ENCODE measurements around the gene PDE7B. TPM values are rescaled to one million over a fixed set of nuclear protein-coding genes. Genes with fewer than 3 reads are reported as not detected.

PDE7B gene
- total and polyA plus RNA-seq, 9 of the 15 experiments (the other 6 are each of a cell fraction or from before 2014, with no cell fraction given): 0.01 TPM; not detected in 8

DNA sequence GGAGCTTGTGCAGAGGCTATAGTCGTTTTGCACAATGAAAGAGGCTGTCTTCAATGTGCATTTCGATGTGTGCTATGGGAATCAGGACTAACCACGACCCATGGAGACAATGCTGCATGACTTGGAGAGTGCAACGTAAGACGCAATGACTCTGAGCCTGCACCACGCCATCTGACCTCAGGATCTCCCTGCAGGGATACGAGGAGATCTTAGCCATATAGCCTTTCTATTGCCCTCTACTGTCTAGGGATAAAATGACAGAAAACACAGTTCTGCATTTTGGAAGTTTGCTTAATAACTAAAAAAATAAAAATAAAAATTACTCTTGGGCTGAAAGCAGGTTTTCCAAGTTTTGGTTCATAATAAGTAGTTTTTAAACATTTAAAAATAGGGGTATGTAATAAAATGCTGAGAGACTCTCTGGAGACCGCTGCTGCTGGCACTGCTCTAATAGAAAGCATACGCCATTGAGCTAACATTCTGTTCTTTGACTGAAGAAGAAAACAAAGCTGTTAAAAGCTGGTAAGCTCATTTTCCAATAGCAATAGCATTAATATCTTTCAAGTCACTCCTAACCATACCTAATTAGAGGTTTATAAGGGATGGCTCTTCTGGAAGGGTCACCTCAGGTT, 87.2 kb downstream of the PDE7B start:
- no peaks in the 10 kb centered on the region for H3K9me3 ChIP-seq (replicated peaks; ENCODE audit: control insufficient read depth, insufficient read depth, low read depth, low read length)
- in situ Hi-C loops (cut with MboI): no loop called here
- no peak overlapping the region for H3K9ac ChIP-seq (ENCODE audit: insufficient read depth in 1 of 2, low read depth in 2 of 2, low read length in 2 of 2)
- no peak overlapping the region for H3K4me2 ChIP-seq (ENCODE audit: insufficient read depth, low read length)
- POLR2A ChIA-PET: no interaction called here
- no peaks in the 10 kb centered on the region for H3K36me3 ChIP-seq (ENCODE audit: control insufficient read depth, insufficient read depth, low read length)
- intact Hi-C loops (cut with micrococcal nuclease): loop anchor here (10.0 kb wide), 2 partner anchors 286 to 376 kb away; no protein-coding TSS in a partner anchor
- peak; percentile 91 for ATAC-seq
- H3K27me3 ChIP-seq (ENCODE audit: control insufficient read depth in 2 of 2, insufficient read depth in 2 of 2, low read length in 2 of 2): no peaks in the 10 kb centered on the region; a peak in 1 of 5 replicates
- no peak for FAIRE-seq
- no peak overlapping the region for H2AFZ ChIP-seq (ENCODE audit: low read depth, low read length)
- H3K9me1 ChIP-seq (ENCODE audit: control insufficient read depth, insufficient read depth, low read length): no peaks in the 10 kb centered on the region
- H4K20me1 ChIP-seq (replicated peaks; ENCODE audit: control insufficient read depth, insufficient read depth, low read length): no peaks in the 10 kb centered on the region
- WGBS (ENCODE audit: insufficient coverage, low coverage, missing lambda C conversion rate): 4% methylated on average over 9 of the region's 9 CpGs
- no peak overlapping the region for H3K4me3 ChIP-seq
- no peaks in the 10 kb centered on the region for H3K4me1 ChIP-seq (replicated peaks in 1 of 2; ENCODE audit: control insufficient read depth in 2 of 2, insufficient read depth in 2 of 2, low read length in 2 of 2)
- CTCF ChIA-PET (ENCODE audit: low intra/inter-chr PET ratio): no interaction called here
- H3K79me2 ChIP-seq (ENCODE audit: control insufficient read depth, insufficient read depth, low read length): no peaks in the 10 kb centered on the region
- no TSS peak for BruUV-seq (replicated peaks)
- peak in 2 of 4 experiments; percentile 28 to 32 for DNase-seq (ENCODE audit: extremely low read depth in 1 of 4, low spot score in 3 of 4)
- no peak overlapping the region for H3K27ac ChIP-seq (ENCODE audit: extremely low read depth, low read depth, low read length)
- TF ChIP-seq NFYB (IDR thresholded peaks at IDR 0.05; ENCODE audit: extremely low read depth, insufficient read length): no peak
- no peak for TF ChIP-seq ZNF121 (CRISPR knock-in tag; conservative IDR thresholded peaks at IDR 0.05)
- TF ChIP-seq CTCF (IDR thresholded peaks at IDR 0.05 in 2 of 3, conservative IDR thresholded peaks at IDR 0.05 in 1 of 3; ENCODE audit: insufficient read depth in 2 of 3, low read depth in 1 of 3, low read length in 3 of 3): peak; percentile 30 to 52 (median 42); a peak in 4 of 6 replicates
- TF ChIP-seq, protein P1, sequence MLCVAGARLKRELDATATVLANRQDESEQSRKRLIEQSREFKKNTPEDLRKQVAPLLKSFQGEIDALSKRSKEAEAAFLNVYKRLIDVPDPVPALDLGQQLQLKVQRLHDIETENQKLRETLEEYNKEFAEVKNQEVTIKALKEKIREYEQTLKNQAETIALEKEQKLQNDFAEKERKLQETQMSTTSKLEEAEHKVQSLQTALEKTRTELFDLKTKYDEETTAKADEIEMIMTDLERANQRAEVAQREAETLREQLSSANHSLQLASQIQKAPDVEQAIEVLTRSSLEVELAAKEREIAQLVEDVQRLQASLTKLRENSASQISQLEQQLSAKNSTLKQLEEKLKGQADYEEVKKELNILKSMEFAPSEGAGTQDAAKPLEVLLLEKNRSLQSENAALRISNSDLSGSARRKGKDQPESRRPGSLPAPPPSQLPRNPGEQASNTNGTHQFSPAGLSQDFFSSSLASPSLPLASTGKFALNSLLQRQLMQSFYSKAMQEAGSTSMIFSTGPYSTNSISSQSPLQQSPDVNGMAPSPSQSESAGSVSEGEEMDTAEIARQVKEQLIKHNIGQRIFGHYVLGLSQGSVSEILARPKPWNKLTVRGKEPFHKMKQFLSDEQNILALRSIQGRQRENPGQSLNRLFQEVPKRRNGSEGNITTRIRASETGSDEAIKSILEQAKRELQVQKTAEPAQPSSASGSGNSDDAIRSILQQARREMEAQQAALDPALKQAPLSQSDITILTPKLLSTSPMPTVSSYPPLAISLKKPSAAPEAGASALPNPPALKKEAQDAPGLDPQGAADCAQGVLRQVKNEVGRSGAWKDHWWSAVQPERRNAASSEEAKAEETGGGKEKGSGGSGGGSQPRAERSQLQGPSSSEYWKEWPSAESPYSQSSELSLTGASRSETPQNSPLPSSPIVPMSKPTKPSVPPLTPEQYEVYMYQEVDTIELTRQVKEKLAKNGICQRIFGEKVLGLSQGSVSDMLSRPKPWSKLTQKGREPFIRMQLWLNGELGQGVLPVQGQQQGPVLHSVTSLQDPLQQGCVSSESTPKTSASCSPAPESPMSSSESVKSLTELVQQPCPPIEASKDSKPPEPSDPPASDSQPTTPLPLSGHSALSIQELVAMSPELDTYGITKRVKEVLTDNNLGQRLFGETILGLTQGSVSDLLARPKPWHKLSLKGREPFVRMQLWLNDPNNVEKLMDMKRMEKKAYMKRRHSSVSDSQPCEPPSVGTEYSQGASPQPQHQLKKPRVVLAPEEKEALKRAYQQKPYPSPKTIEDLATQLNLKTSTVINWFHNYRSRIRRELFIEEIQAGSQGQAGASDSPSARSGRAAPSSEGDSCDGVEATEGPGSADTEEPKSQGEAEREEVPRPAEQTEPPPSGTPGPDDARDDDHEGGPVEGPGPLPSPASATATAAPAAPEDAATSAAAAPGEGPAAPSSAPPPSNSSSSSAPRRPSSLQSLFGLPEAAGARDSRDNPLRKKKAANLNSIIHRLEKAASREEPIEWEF (CRISPR knock-in tag; IDR thresholded peaks at IDR 0.05): no peak
- no peak for TF ChIP-seq SIRT6 (IDR thresholded peaks at IDR 0.05; ENCODE audit: low read depth, low read length)
- no peak for TF ChIP-seq NCOA1 (IDR thresholded peaks at IDR 0.05; ENCODE audit: low read depth)
- TF ChIP-seq ARID1B (IDR thresholded peaks at IDR 0.05): no peak
- TF ChIP-seq ZNF717 (CRISPR knock-in tag; IDR thresholded peaks at IDR 0.05): no peak
- TF ChIP-seq RAD21 (CRISPR knock-in tag; conservative IDR thresholded peaks at IDR 0.05 in 1 of 2, IDR thresholded peaks at IDR 0.05 in 1 of 2): peak; percentile 39 to 53; a peak in 3 of 4 replicates
- TF ChIP-seq ZEB2 (IDR thresholded peaks at IDR 0.05): no peak
- TF ChIP-seq PHF8 (IDR thresholded peaks at IDR 0.05; ENCODE audit: borderline replicate concordance, low read length): no peak
- TF ChIP-seq, protein P2, sequence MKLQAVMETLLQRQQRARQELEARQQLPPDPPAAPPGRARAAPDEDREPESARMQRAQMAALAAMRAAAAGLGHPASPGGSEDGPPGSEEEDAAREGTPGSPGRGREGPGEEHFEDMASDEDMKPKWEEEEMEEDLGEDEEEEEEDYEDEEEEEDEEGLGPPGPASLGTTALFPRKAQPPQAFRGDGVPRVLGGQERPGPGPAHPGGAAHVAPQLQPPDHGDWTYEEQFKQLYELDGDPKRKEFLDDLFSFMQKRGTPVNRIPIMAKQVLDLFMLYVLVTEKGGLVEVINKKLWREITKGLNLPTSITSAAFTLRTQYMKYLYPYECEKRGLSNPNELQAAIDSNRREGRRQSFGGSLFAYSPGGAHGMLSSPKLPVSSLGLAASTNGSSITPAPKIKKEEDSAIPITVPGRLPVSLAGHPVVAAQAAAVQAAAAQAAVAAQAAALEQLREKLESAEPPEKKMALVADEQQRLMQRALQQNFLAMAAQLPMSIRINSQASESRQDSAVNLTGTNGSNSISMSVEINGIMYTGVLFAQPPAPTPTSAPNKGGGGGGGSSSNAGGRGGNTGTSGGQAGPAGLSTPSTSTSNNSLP (IDR thresholded peaks at IDR 0.05; ENCODE audit: borderline replicate concordance, low read depth, low read length): no peak
